T-helper 17 cell (primary cell): Measurements from ENCODE around the gene ENTPD8. TPM values are rescaled to one million over a fixed set of nuclear protein-coding genes. Genes with fewer than 3 reads are reported as not detected.
A peak's percentile ranks its signal among the peaks of the same experiment; 100 is the strongest.

ENCODE experiments used
- ATAC-seq: fragments of 150-1000 bp; cut with Tn5 transposase; 2 replicates; pipeline ENCODE4 v1.10.0; 2021; ENCODE audit warnings: mild to moderate bottlenecking, moderate library complexity
- DNase-seq, 3 donors: peaks; one replicate each; pipeline versions ENCODE4 v3.0.0 to v3.0.0-alpha.2; 2020 to 2021
- H3K9me3 ChIP-seq: one replicate; pipeline ENCODE4 v1.7.0; 2013; ENCODE audit warnings: low read length, mild to moderate bottlenecking; ENCODE audit not compliant: control insufficient read depth, poor library complexity, severe bottlenecking
- H3K27ac Mint-ChIP-seq: one replicate; pipeline ENCODE4 v1.8.0; 2022; ENCODE audit warnings: mild to moderate bottlenecking, moderate library complexity, mixed read lengths
- H3K27me3 Mint-ChIP-seq: one replicate; pipeline ENCODE4 v1.8.0; 2022; ENCODE audit warnings: mixed read lengths
- H3K36me3 Mint-ChIP-seq: one replicate; pipeline ENCODE4 v1.8.0; 2022; ENCODE audit warnings: low read depth, mixed read lengths
- H3K4me1 Mint-ChIP-seq: one replicate; pipeline ENCODE4 v1.8.0; 2022; ENCODE audit warnings: mild to moderate bottlenecking, mixed read lengths
- H3K4me3 Mint-ChIP-seq: one replicate; pipeline ENCODE4 v1.8.0; 2022; ENCODE audit warnings: mild to moderate bottlenecking, moderate library complexity, mixed read lengths
- total RNA-seq, 4 donors: library from RNA in 2 of 4; stranded (reverse) in 2 of 4; gene quantifications; one replicate each; pipeline ENCODE4 v1.2.3 and lab custom pipeline; 2022 to 2026

The ENTPD8 gene
- total RNA-seq, 2 donors from 2014 or later = not detected

GRCh38 chr9:137385061-137385655 lies 56.0 kb downstream of the ENTPD8 start:
- H3K4me3 Mint-ChIP-seq = no peak overlapping the region
- ATAC-seq (no peak), DNase-seq (no peak)
- H3K36me3 Mint-ChIP-seq = no peaks in the 10 kb centered on the region
- peak overlapping the region; percentile 74 for H3K27ac Mint-ChIP-seq
- H3K9me3 ChIP-seq = no peaks in the 10 kb centered on the region
- H3K27me3 Mint-ChIP-seq = no peaks in the 10 kb centered on the region
- peaks cover 7% of the 10 kb centered on the region for H3K4me1 Mint-ChIP-seq

Other genes starting within 250 kb of the ENTPD8 start
- 1 to 10 TPM; 5.7 to 6.3 TPM for gene TPRN, start 240.6 kb downstream of the ENTPD8 start, total RNA-seq
- 10 to 100 TPM; 21.3 to 21.4 TPM for gene TMEM203, start 235.7 kb downstream of the ENTPD8 start, total RNA-seq
- gene NDOR1, start 235.7 kb downstream of the ENTPD8 start, total RNA-seq = 10 to 100 TPM; 24.0 to 30.7 TPM
- gene RNF208, start 219.1 kb downstream of the ENTPD8 start, total RNA-seq = 1 to 10 TPM; 1.2 to 5.3 TPM
- under 1 TPM in 1 of 2 donors, not detected in 1; 0.52 TPM for gene CYSRT1, start 216.2 kb downstream of the ENTPD8 start, total RNA-seq
- not detected for gene RNF224, start 213.9 kb downstream of the ENTPD8 start, total RNA-seq
- gene SLC34A3, start 210.5 kb downstream of the ENTPD8 start, total RNA-seq = not detected
- 10 to 100 TPM; 81.0 to 90.5 TPM for gene TUBB4B, start 200.1 kb downstream of the ENTPD8 start, total RNA-seq
- gene STPG3, start 190.1 kb downstream of the ENTPD8 start, total RNA-seq = under 1 TPM in 1 of 2 donors, not detected in 1; 0.62 TPM
- gene NELFB, start 186.0 kb downstream of the ENTPD8 start, total RNA-seq = 10 to 100 TPM; 33.2 to 37.8 TPM
- gene TOR4A, start 163.6 kb downstream of the ENTPD8 start, total RNA-seq = 1 to 10 TPM; 2.1 to 4.0 TPM
- under 1 TPM; 0.42 to 0.91 TPM for gene NRARP, start 139.1 kb downstream of the ENTPD8 start, total RNA-seq
- gene EXD3, start 18.2 kb downstream of the ENTPD8 start, total RNA-seq = 10 to 100 TPM; 15.4 to 17.8 TPM
- 1 to 10 TPM; 3.0 to 3.3 TPM for gene NOXA1, start 18.0 kb downstream of the ENTPD8 start, total RNA-seq
- 10 to 100 TPM; 41.5 to 54.2 TPM for gene NSMF, start 18.0 kb upstream of the ENTPD8 start, total RNA-seq
- gene PNPLA7, start 109.0 kb upstream of the ENTPD8 start, total RNA-seq = 1 to 10 TPM; 7.3 to 7.5 TPM
- gene MRPL41, start 110.5 kb upstream of the ENTPD8 start, total RNA-seq = 10 to 100 TPM; 52.6 to 78.8 TPM
- gene DPH7, start 137.6 kb upstream of the ENTPD8 start, total RNA-seq = 10 to 100 TPM; 46.1 to 52.0 TPM
- gene ZMYND19, start 149.2 kb upstream of the ENTPD8 start, total RNA-seq = 10 to 100 TPM; 12.1 to 18.2 TPM
- gene ARRDC1, start 164.3 kb upstream of the ENTPD8 start, total RNA-seq = 10 to 100 TPM; 54.8 to 83.8 TPM
- gene EHMT1, start 177.6 kb upstream of the ENTPD8 start, total RNA-seq = 100 to 1,000 TPM; 106 to 108 TPM